GM12891 (cell line): ENCODE results near the gene RBM18.

Experiments
- DNase-seq: peaks from one replicate; pipeline ENCODE4 v3.0.0; 2011; ENCODE audit warnings: low spot score; ENCODE audit not compliant: insufficient read length
- FAIRE-seq: peaks from 2 replicates; lab custom pipeline; 2011; peaks lifted over from hg19 to GRCh38; lab: Jason Lieb, UNC
- PAX5 ChIP-seq: IDR thresholded peaks from 2 replicates; pipeline ENCODE4 v1.6.1; 2011; ENCODE audit warnings: low read length, moderate library complexity, mild to moderate bottlenecking; ENCODE audit not compliant: insufficient read depth, severe bottlenecking
- POLR2A ChIP-seq: IDR thresholded peaks from 2 replicates; pipeline ENCODE4 v1.6.1; 2011; ENCODE audit warnings: low read depth, low read length, control low read depth
- POLR2AphosphoS5 ChIP-seq: IDR thresholded peaks from 2 replicates; pipeline ENCODE4 v1.6.1; 2011; ENCODE audit warnings: low read depth, low read length, control low read depth
- POU2F2 ChIP-seq: IDR thresholded peaks from 2 replicates; pipeline ENCODE4 v1.6.1; 2011; ENCODE audit warnings: low read depth, mild to moderate bottlenecking, control low read depth, low read length, moderate library complexity
- SPI1 ChIP-seq: IDR thresholded peaks from 2 replicates; pipeline ENCODE4 v1.6.1; 2011; ENCODE audit warnings: low read depth, low read length, control low read depth
- TAF1 ChIP-seq: IDR thresholded peaks from 2 replicates; pipeline ENCODE4 v1.6.1; 2011; ENCODE audit warnings: low read depth, low read length, control low read depth

Gene RBM18

GRCh38 chr9:122287214-122287720 lies 22.6 kb upstream of the RBM18 start:
- FAIRE-seq: no peak
- peak; percentile 57 for TF ChIP-seq SPI1
- no peak for TF ChIP-seq PAX5
- no peak for TF ChIP-seq TAF1
- no peak for DNase-seq

GRCh38 chr9:122286764-122287163 lies 22.1 kb upstream of the RBM18 start:
- peak; percentile 79 for FAIRE-seq
- TF ChIP-seq SPI1: peak; percentile 96
- TF ChIP-seq PAX5: no peak
- DNase-seq: no peak

- TF ChIP-seq SPI1: no peak
- no peak for TF ChIP-seq POLR2A
- no peak for TF ChIP-seq PAX5
- TF ChIP-seq POLR2AphosphoS5: no peak
- no peak for TF ChIP-seq POU2F2
- no peak for TF ChIP-seq TAF1
- FAIRE-seq (no peak), DNase-seq (no peak)
Measured at GRCh38 chr9:122281368-122281767, 16.7 kb upstream of the RBM18 start.

- FAIRE-seq (peak; percentile 20), DNase-seq (no peak)
- TF ChIP-seq POU2F2 (no peak), POLR2AphosphoS5 (no peak), SPI1 (no peak), TAF1 (no peak), POLR2A (no peak), PAX5 (no peak)
Measured at GRCh38 chr9:122277285-122277897, 12.8 kb upstream of the RBM18 start.

- TF ChIP-seq POLR2A: no peak
- no peak for TF ChIP-seq TAF1
- TF ChIP-seq POU2F2: no peak
- TF ChIP-seq SPI1: no peak
- TF ChIP-seq POLR2AphosphoS5: no peak
- TF ChIP-seq PAX5: no peak
- no peak for DNase-seq
- FAIRE-seq: no peak
Measured at GRCh38 chr9:122276096-122276495, 11.5 kb upstream of the RBM18 start.

GRCh38 chr9:122274055-122274454 lies 9.4 kb upstream of the RBM18 start:
- TF ChIP-seq POU2F2 (no peak), PAX5 (no peak), SPI1 (no peak), POLR2AphosphoS5 (no peak), POLR2A (no peak), TAF1 (no peak)
- FAIRE-seq (no peak), DNase-seq (no peak)

GRCh38 chr9:122268041-122268814 lies 3.6 kb upstream of the RBM18 start:
- DNase-seq: no peak
- TF ChIP-seq TAF1: no peak
- TF ChIP-seq POLR2A: no peak
- TF ChIP-seq POU2F2: no peak
- no peak for TF ChIP-seq SPI1
- TF ChIP-seq POLR2AphosphoS5: no peak
- TF ChIP-seq PAX5: no peak
- FAIRE-seq: no peak

GRCh38 chr9:122265149-122265915 lies 692 bp upstream of the RBM18 start:
- FAIRE-seq (no peak), DNase-seq (peak; percentile 9)
- TF ChIP-seq TAF1 (peak; percentile 48; the same call in 1 of the 2 replicates), POLR2AphosphoS5 (peak; percentile 32; the same call in 1 of the 2 replicates), POU2F2 (no peak), POLR2A (0 out of 2 replicates have a peak, but pooled peaks have one; percentile 54)

- FAIRE-seq (no peak), DNase-seq (no peak)
- no peak for TF ChIP-seq PAX5
- no peak for TF ChIP-seq POLR2AphosphoS5
- TF ChIP-seq TAF1: no peak
- no peak for TF ChIP-seq POU2F2
- TF ChIP-seq POLR2A: no peak
- TF ChIP-seq SPI1: no peak
Measured at GRCh38 chr9:122263699-122264349, 816 bp downstream of the RBM18 start.

GRCh38 chr9:122262073-122262472 lies 2.6 kb downstream of the RBM18 start:
- FAIRE-seq (no peak), DNase-seq (no peak)
- TF ChIP-seq SPI1: no peak
- no peak for TF ChIP-seq TAF1
- TF ChIP-seq POLR2A: no peak
- TF ChIP-seq POLR2AphosphoS5: no peak
- no peak for TF ChIP-seq PAX5
- TF ChIP-seq POU2F2: no peak
